IPS-18c (cell line): ENCODE data around the gene SELENOW.
"Not testable (repeated sequence)": the region's sequence is repeated elsewhere in the genome, so short reads cannot be mapped to it uniquely, and the experiment has no call there.

Experiments
- H3K4me3 ChIP-seq: 2 replicates; pipeline ENCODE4 v1.7.0; 2013; ENCODE audit warnings: low read depth, mild to moderate bottlenecking, low read length, moderate library complexity; ENCODE audit not compliant: insufficient read depth
- H3K9me3 ChIP-seq: one replicate; pipeline ENCODE4 v1.6.1; 2013; ENCODE audit warnings: mild to moderate bottlenecking, low read length, moderate library complexity; ENCODE audit not compliant: control insufficient read depth, insufficient read depth

The SELENOW gene

DNA sequence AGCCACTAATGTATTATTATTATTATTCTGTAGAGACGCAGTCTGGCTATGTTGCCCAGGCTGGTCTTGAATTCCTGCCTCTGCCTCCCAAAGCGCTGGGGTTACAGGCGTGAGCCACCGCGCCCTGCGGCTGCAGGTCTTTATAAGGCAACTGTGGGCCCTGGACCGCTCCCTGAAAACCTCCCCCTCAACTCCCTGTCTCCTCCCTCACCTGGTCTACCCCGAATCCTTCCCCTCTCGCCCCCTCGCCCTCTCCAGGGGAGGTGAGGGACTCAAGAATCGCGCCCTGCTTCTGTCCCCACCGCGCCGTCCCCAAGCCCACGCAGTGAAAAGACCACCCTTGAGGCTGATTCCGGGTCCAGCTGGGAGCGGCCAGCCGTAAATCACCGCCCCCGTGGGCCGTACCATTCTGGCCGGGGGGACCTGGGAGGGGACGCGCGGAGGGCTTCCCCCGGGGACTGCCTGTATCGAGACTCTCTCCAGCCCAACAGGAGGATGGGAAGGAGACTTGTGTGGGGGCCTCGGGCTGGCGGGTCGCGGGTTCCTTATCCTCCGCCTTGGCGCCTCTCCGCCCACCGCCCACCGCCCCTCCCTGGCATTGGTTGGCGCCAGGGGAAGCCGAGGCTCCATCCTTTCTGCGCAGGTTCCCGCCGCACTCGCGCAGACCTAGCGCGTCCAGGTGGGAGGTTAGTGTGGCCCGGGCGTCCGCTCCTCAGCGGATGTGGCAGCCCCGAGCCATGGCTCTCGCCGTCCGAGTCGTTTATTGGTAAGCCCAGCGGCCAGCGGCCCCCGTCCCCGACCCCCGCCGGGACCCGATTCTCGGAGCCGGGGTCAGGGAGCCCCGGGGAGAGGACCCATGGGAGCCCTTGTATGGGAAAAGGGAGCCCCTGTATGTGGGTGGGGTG is at the start of gene SELENOW:
Gene SELENOW, plus strand, starts transcription at position 655 of the 905 bp plus-strand sequence. Its CDS starts 83 bp downstream, at position 738.
- no peaks in the 10 kb centered on the region for H3K9me3 ChIP-seq
- peak within 1 kb of the TSS; percentile 70 for H3K4me3 ChIP-seq

DNA sequence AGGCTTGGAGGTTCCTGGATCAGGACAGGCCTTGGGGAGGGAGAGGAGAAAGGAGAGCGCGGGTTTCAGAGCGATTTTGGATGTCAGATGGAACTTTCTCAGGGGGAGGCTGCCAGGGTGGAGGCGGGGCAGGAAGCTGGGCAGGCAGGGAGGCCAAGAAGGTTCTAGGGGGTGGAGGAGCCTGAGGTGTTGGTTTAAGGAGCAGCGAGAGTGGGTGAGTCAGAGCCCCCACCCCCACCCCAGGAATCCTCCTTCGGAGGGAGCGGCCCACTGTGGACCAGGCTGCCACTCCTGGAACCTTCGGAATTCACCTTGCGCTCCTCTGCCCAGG is 49.1 kb upstream of the SELENOW start:
- Histone ChIP-seq H3K9me3 (no peaks in the 10 kb centered on the region), H3K4me3 (peak overlapping the region; percentile 51)

DNA sequence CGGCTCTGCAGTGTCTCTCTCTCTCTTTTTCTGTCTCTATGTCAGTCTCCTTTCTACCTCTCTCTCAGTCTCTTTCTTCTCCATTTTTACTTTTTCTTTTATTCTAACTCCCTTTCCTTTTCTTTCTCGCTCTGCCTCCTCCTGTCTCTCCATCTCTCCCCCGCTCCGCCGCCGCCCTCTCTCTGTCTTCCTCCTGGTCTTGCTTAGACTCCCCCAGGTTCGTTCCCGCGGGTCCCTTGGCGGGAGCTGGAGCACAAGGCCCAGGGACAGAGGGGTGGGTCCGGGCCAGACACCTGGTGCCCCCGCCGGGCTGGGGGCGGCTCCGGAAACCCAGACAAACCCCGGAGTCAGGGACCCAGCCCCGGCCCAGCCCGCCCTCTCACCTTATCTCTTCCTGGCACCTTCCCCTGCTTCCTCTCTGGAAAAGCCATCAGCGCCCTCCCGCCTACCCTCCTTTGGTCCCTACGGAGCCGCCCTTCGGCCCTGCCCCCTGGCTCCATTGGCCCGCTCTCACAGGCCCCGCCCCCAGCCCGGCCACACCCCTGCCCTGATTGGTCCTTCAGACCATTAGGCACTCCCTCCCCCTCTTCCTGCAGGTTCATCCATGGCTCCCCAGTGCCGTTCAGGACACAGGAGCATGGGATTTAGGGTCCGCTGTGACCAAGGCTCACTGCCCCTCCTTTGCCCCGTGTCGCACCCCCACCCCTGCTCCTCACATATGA is 48.5 kb upstream of the SELENOW start:
- no peaks in the 10 kb centered on the region for H3K9me3 ChIP-seq
- H3K4me3 ChIP-seq = peak overlapping the region; percentile 51

DNA sequence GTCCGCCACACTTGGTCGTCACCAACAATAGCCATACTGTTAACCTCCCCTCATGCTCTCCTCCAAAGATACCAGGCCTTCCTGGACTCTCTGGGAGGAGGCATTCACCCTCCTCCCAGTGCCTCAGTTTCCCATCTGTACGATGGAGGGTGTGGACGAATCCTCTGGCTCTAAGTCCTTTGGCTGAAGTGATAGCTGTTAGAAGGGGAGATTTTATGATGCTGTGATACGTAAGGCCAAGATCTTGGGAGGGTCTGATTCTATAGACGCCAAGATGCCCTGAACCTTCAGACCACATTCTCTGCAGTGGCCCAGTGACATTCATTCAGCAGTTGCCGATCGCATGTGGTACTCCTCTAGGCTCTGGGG is 48.0 kb upstream of the SELENOW start:
- H3K9me3 ChIP-seq = no peaks in the 10 kb centered on the region
- no peak overlapping the region for H3K4me3 ChIP-seq

DNA sequence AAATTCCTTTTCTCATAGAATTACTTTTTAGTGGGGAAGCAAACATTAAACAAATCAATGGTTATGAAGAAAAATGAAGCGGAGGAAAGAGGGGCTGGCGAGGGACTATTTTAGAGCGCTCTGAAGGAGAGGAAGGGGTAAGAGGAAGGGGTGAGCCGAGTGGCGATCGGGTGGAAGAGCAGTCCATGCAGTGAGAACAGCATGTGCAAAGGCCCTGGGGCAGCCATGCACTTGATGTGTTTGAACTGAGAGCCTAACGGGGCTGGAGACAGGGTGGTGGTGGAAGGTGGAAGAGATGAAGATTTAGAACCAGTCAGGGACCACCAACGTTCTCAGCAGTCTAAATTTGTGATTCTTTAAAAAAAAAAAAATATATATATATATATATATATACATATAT is 47.6 kb upstream of the SELENOW start:
- no peaks in the 10 kb centered on the region for H3K9me3 ChIP-seq
- no peak overlapping the region for H3K4me3 ChIP-seq

DNA sequence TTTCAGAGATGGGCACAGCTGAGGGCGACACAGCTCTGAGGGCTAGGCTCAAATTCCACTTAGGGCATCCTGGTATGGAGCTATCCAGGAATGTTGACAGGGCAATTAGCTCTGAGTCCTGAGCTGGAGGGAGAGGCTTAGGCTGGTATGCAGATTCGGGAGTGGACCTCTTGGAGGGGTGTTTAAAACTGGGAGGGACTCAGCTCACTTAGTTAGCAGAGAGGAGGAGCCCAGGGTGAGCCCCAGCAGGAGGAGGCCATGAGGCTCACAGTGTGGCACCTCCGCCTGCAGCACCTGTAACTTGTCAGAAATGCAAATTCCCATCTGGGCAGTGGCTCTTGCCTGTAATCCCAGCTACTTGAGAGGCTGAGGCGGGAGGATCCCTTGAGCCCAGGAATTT is 43.4 kb upstream of the SELENOW start:
- Histone ChIP-seq H3K9me3 (no peaks in the 10 kb centered on the region), H3K4me3 (no peak overlapping the region)

DNA sequence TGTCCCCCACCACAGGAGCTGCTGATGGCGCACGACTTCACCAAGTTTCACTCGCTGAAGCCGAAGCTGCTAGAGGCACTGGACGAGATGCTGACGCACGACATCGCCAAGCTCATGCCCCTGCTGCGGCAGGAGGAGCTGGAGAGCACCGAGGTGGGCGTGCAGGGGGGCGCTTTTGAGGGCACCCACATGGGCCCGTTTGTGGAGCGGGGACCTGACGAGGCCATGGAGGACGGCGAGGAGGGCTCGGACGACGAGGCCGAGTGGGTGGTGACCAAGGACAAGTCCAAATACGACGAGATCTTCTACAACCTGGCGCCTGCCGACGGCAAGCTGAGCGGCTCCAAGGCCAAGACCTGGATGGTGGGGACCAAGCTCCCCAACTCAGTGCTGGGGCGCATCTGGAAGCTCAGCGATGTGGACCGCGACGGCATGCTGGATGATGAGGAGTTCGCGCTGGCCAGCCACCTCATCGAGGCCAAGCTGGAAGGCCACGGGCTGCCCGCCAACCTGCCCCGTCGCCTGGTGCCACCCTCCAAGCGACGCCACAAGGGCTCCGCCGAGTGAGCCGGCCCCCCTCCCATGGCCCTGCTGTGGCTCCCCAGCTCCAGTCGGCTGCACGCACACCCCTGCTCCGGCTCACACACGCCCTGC is 37.5 kb upstream of the SELENOW start:
- Histone ChIP-seq H3K9me3 (no peaks in the 10 kb centered on the region), H3K4me3 (no peak overlapping the region)

DNA sequence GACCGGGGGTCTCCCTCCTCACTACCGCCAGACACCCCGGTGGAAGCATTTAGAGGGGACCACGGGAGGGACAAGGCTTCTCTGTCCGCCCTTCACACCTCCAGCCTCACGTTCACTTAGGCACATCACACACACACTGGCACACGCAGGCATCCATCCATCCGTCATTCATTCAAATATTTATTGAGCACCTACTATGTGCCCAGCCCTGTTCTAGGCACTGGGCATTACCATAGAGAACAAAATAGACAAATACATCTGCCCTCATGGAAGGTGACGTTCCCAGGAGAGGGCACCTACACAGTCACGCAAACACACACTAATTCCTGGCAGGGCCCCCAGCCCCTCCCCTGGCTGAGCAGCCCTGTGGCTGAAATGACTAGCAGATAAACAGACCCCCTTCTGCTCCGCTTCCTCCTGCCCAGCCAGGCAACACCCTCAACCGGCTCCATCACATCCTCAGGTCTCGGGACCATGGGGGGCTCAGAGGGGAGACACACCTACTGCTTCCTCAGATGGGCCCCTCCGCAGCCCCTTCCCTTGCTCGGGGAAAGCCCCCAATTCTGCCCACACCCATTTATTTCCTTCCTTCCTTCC is 36.9 kb upstream of the SELENOW start:
- H3K4me3 ChIP-seq = no peak overlapping the region
- no peaks in the 10 kb centered on the region for H3K9me3 ChIP-seq

DNA sequence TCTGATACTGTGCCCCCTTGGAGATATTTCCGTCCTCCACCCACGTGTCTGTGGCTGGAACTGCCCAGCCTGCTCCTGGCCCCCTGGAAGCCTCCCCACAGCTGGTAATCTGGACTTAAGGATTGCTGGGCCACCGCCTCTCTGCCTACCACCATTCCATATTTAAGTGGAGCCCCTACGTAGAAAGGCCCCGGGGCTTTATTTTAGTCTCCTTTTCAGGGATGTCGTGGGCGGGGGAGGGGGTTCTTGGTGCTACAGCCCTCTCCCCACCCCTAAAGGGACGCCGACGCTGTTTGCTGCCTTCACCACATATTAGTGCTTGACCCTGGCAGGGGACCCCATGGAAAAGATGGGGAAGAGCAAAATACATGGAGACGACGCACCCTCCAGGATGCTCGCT is 35.9 kb upstream of the SELENOW start:
- no peaks in the 10 kb centered on the region for H3K9me3 ChIP-seq
- H3K4me3 ChIP-seq = peak overlapping the region; percentile 63

DNA sequence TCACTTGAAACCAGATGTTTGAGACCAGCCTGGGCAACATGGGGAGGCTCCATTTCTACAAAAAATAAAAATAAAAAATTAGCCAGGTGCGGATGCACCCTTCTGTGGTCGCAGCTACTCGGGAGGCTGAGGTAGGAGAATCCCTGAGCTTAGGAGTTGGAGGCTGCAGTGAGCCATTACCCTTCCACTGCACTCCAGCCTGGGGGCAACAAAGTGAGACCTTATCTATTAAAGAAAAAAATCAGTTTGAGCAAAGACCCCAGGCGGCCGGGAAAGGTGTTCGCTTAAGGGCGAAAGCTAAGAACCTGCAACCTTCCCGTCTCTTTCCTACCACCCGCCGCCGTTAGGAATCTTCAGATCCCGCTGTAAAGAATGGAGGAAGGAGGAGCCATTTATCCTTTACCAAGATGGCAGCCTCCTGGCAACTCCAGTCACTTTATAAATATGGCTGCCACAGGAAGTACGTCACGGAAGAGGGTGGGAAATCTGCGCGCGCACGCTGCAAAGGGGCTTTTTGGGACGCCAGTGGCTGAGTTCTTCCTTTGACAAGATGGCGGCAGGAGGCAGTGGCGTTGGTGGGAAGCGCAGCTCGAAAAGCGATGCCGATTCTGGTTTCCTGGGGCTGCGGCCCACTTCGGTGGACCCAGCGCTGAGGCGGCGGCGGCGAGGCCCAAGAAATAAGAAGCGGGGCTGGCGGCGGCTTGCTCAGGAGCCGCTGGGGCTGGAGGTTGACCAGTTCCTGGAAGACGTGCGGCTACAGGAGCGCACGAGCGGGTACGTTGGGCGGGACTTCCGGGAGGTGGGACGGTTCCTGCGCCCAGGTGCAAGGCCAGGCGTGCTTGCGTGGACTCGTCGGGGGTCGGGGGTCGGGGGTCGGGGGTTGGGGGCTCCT is 33.2 kb upstream of the SELENOW start, which contains the start of gene NOP53:
Gene NOP53, plus strand, starts transcription at position 537 of the 892 bp plus-strand sequence. Its CDS starts 14 bp downstream, at position 551.
- H3K9me3 ChIP-seq = no peaks in the 10 kb centered on the region
- H3K4me3 ChIP-seq = peak within 1 kb of the TSS; percentile 97

DNA sequence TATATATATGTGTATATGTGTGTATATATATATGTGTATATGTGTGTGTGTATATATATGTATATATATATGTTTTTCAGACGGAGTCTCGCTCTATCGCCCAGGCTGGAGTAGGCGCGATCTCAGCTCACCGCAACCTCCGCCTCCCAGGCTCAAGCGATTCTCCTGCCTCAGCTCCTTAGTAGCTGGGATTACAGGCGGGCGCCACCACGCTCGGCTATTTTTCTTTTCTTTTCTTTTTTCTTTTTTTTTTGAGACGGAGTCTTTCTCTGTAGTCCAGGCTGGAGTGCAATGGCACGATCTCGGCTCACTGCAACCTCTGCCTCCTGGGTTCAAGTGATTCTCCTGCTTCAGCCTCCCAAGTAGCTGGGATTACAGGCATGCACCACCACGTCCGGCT is 32.4 kb upstream of the SELENOW start:
- not testable (repeated sequence) for H3K9me3 ChIP-seq
- H3K4me3 ChIP-seq = peak overlapping the region; percentile 97

DNA sequence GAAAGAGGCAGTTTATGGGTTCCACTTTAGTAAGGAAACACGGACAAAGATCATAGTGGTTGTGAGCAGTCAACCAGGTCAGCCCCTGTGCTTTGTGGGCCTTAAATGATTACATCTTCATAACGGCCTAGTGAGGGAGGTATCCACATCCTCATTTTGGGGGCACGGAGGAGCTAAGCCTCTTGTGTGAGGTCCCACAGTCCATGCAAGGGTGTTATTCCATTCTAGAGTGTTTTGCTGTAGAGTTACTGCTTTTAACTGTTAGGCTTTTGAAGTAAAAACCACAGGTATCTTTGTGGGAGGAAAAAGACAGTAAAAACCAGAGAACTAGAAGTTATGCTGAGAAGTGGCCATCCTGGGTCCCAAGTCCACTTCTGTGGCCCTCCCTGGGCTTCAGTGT is 29.2 kb upstream of the SELENOW start:
- no peak overlapping the region for H3K4me3 ChIP-seq

DNA sequence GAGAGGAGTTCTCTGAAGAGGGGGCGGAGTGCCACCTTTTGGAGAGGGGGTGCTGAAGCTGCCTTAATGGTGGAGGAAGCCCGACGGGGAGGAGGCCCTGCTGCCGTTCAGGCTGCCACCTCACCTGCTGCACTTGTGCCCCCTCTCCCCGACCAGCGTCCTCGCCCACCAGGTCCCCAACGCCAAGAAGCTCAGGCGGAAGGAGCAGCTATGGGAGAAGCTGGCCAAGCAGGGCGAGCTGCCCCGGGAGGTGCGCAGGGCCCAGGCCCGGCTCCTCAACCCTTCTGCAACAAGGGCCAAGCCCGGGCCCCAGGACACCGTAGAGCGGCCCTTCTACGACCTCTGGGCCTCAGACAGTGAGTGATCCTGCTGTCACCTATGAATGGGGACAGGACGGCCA is 27.8 kb upstream of the SELENOW start:
- Histone ChIP-seq H3K9me3 (no peaks in the 10 kb centered on the region), H3K4me3 (no peak overlapping the region)

More for the DNA sequence above, 29.2 kb upstream of the SELENOW start:
- H3K9me3 ChIP-seq = no peaks in the 10 kb centered on the region

DNA sequence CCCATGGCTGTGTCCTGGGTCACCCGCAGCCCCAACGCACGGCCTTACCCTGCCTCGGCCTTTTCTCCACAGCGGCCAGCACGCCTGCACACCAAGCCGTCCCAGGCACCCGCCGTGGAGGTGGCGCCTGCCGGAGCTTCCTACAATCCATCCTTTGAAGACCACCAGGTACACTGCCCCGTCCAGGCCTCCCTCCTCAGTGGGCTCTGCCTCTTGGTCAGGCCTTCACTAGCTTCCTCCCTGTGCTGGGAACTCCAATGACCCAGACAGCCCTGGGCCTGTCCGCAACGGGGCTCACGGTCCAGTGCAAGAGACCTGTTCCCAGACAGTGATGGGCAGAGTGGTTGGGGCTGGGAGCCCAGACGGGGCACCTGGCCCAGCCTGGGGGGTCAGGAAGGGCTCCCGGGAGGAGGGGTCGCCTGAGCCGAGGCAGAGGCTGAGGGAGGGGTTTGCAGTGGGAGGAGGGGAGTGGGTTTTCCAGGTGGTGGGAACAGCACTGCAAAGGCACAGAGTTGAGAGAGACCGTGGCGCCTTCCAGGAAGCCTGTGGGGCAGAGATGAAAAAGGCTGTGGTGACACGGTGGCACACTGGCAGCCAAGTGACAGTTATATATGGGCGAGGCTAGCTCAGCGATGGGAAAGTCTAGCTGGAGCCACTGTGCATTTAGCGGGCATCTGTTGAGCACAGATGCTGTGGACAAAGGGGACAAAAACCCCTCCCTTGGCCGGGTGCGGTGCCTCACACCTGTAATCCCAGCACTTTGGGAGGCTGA is 25.9 kb upstream of the SELENOW start:
- no peaks in the 10 kb centered on the region for H3K9me3 ChIP-seq
- no peak overlapping the region for H3K4me3 ChIP-seq

DNA sequence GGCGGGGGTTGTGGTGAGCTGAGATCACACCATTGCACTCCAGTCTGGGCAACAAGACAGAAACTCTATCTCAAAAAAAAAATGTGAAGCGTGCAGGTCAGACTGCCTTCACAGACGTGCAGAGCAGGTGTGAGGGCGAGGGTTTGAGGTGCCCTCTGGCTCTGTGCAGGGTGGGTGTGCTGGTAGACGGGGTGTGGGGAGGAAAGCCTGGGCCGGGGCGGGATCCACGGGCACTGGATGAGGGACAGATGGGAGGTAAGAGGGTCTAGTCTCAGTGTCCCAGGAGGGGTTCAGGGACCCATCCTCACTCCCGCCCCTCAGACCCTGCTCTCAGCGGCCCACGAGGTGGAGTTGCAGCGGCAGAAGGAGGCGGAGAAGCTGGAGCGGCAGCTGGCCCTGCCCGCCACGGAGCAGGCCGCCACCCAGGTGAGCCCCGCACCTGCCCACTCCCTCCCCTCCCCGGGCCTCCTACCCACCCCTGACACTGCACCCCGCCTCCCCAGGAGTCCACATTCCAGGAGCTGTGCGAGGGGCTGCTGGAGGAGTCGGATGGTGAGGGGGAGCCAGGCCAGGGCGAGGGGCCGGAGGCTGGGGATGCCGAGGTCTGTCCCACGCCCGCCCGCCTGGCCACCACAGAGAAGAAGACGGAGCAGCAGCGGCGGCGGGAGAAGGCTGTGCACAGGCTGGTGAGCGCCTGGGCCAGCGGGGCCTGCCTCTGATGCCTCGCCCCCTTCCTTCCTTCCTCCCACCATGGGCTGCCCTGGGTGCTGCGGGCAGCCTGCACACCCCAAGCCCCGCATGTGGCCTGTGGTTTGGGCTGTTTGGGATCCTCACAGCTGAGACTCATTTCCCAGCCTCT is 24.1 kb upstream of the SELENOW start:
- Histone ChIP-seq H3K9me3 (no peaks in the 10 kb centered on the region), H3K4me3 (no peak overlapping the region)
